A204.1 (cell line): ENCODE measurements around the gene DNAH11.
"Not testable (repeated sequence)": the region's sequence is repeated elsewhere in the genome, so short reads cannot be mapped to it uniquely, and the experiment has no call there.

ENCODE experiments used
- FAIRE-seq: peaks from 2 replicates; lab custom pipeline; 2012; peaks lifted over from hg19 to GRCh38; lab: Jason Lieb, UNC

The DNAH11 gene

GRCh38 chr7:21542891-21543527 lies at the start of gene DNAH11:
DNAH11 (plus strand) TSS chr7:21543039; CDS start chr7:21543246, 207 bp downstream.
- no peak for FAIRE-seq

GRCh38 chr7:21495731-21496130 lies 47.1 kb upstream of the DNAH11 start:
- no peak for FAIRE-seq

GRCh38 chr7:21497072-21497471 lies 45.8 kb upstream of the DNAH11 start:
- no peak for FAIRE-seq

- FAIRE-seq: peak; percentile 19
Measured at GRCh38 chr7:21500117-21500832, 42.6 kb upstream of the DNAH11 start.

GRCh38 chr7:21504021-21504420 lies 38.8 kb upstream of the DNAH11 start:
- no peak for FAIRE-seq

GRCh38 chr7:21507627-21508343 lies 35.1 kb upstream of the DNAH11 start:
- FAIRE-seq: no peak

- FAIRE-seq: no peak
Measured at GRCh38 chr7:21508538-21508937, 34.3 kb upstream of the DNAH11 start.

- no peak for FAIRE-seq
Measured at GRCh38 chr7:21514062-21514461, 28.8 kb upstream of the DNAH11 start.

- FAIRE-seq: no peak
Measured at GRCh38 chr7:21524680-21525079, 18.2 kb upstream of the DNAH11 start.

- FAIRE-seq: no peak
Measured at GRCh38 chr7:21526007-21526406, 16.8 kb upstream of the DNAH11 start.

GRCh38 chr7:21526448-21526847 lies 16.4 kb upstream of the DNAH11 start:
- FAIRE-seq: no peak

- not testable (repeated sequence) for FAIRE-seq
Measured at GRCh38 chr7:21532485-21532884, 10.4 kb upstream of the DNAH11 start.

- not testable (repeated sequence) for FAIRE-seq
Measured at GRCh38 chr7:21533646-21534045, 9.2 kb upstream of the DNAH11 start.

- not testable (repeated sequence) for FAIRE-seq
Measured at GRCh38 chr7:21536445-21537118, 6.3 kb upstream of the DNAH11 start.

- no peak for FAIRE-seq
Measured at GRCh38 chr7:21538936-21539495, 3.8 kb upstream of the DNAH11 start.

GRCh38 chr7:21543528-21544302 lies 876 bp downstream of the DNAH11 start:
- FAIRE-seq: no peak

- no peak for FAIRE-seq
Measured at GRCh38 chr7:21544303-21544656, 1.4 kb downstream of the DNAH11 start.

GRCh38 chr7:21544715-21545114 lies 1.9 kb downstream of the DNAH11 start:
- no peak for FAIRE-seq

GRCh38 chr7:21547501-21547900 lies 4.7 kb downstream of the DNAH11 start:
- FAIRE-seq: no peak

- FAIRE-seq: no peak
Measured at GRCh38 chr7:21548491-21548890, 5.7 kb downstream of the DNAH11 start.

- no peak for FAIRE-seq
Measured at GRCh38 chr7:21550076-21550475, 7.2 kb downstream of the DNAH11 start.
